Testis (tissue), 3 donors: ENCODE data around the gene ALG11. TPM values are rescaled to one million over a fixed set of nuclear protein-coding genes. Genes with fewer than 3 reads are reported as not detected.

ENCODE experiments used
- DNase-seq: peaks from one replicate; pipeline ENCODE4 v3.0.0-alpha.2; 2019
- H3K27ac ChIP-seq, 2 donors: fragments of 200-600 bp; sonication (generic); one replicate each; pipeline ENCODE4 v1.5.1; 2019
- H3K27me3 ChIP-seq: fragments of 200-600 bp; sonication (generic); one replicate; pipeline ENCODE4 v1.5.1; 2019
- H3K36me3 ChIP-seq: fragments of 200-600 bp; sonication (generic); one replicate; pipeline ENCODE4 v1.5.1; 2017; ENCODE audit warnings: low read depth; ENCODE audit errors: missing control alignments
- H3K4me1 ChIP-seq: fragments of 200-600 bp; sonication (generic); one replicate; pipeline ENCODE4 v1.5.1; 2019
- H3K4me3 ChIP-seq, 2 donors: fragments of 200-600 bp; sonication (generic); one replicate each; pipeline ENCODE4 v1.5.1; 2017 to 2019
- H3K9me3 ChIP-seq: fragments of 200-600 bp; sonication (generic); one replicate; pipeline ENCODE4 v1.5.1; 2017
- POLR2A ChIP-seq: fragments of 450-650 bp; IDR thresholded peaks from one replicate; pipeline ENCODE4 v1.6.1; 2017; ENCODE audit warnings: antibody characterized with exemption, mild to moderate bottlenecking, moderate library complexity
- WGBS, 2 donors: methylation state at CpG; one replicate each; pipeline ENCODE4 v1.1.5; 2018; 5-methylcytosine and 5-hydroxymethylcytosine counted together
- intact Hi-C: fragments of 100-400 bp; cut with DNase I; formaldehyde crosslinking; loops from one replicate; pipeline ENCODE4 v1.15.1; 2023; ENCODE audit warnings: low total_unique reads
- polyA plus RNA-seq: library from polyadenylated mRNA; stranded (reverse); fragments of 350-450 nt; fragmentation: Illumina TruSeq; extraction: RNeasy Lipid Tissue Mini Kit (QIAGEN cat#74804); gene quantifications from one replicate; pipeline ENCODE4 v1.2.3, GENCODE V29; 2014; ENCODE audit warnings: low read depth, low replicate concordance; ENCODE audit not compliant: insufficient read depth
- total RNA-seq, 2 donors: library from RNA; depleted of rRNA; stranded (reverse); fragments of >200 nt; gene quantifications; one replicate each; pipeline ENCODE4 v1.2.3, GENCODE V29; 2016
- TF ChIP-seq, protein P1 (sequence below), 3 experiments: fragments of 450-650 bp in 2 of 3; fragments of 200-600 bp in 1 of 3; sonication (generic) in 1 of 3; IDR thresholded peaks; one replicate each; pipeline ENCODE4 v1.5.1; 2016 to 2019; ENCODE audit warnings: antibody characterized with exemption in 3 of 3, mild to moderate bottlenecking in 2 of 3, moderate library complexity in 1 of 3

Gene ALG11
- total and polyA plus RNA-seq, 3 donors from 2014 or later, result 14.5 to 36.5 (median 24.4) TPM

- no peaks in the 10 kb centered on the region for H3K9me3 ChIP-seq
- H3K27ac ChIP-seq, result no peak overlapping the region
- no peak overlapping the region for H3K4me3 ChIP-seq
- DNase-seq, result no peak
- H3K36me3 ChIP-seq, result no peaks in the 10 kb centered on the region
- no peaks in the 10 kb centered on the region for H3K4me1 ChIP-seq
- WGBS, 2 donors, result 87 to 94% methylated on average over 7 of the region's 7 CpGs
- no peaks in the 10 kb centered on the region for H3K27me3 ChIP-seq
- TF ChIP-seq, protein P1, sequence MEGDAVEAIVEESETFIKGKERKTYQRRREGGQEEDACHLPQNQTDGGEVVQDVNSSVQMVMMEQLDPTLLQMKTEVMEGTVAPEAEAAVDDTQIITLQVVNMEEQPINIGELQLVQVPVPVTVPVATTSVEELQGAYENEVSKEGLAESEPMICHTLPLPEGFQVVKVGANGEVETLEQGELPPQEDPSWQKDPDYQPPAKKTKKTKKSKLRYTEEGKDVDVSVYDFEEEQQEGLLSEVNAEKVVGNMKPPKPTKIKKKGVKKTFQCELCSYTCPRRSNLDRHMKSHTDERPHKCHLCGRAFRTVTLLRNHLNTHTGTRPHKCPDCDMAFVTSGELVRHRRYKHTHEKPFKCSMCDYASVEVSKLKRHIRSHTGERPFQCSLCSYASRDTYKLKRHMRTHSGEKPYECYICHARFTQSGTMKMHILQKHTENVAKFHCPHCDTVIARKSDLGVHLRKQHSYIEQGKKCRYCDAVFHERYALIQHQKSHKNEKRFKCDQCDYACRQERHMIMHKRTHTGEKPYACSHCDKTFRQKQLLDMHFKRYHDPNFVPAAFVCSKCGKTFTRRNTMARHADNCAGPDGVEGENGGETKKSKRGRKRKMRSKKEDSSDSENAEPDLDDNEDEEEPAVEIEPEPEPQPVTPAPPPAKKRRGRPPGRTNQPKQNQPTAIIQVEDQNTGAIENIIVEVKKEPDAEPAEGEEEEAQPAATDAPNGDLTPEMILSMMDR (IDR thresholded peaks at IDR 0.05), result no peak
- TF ChIP-seq POLR2A, result no peak
- intact Hi-C loops, result no loop called here
Observed at GRCh38 chr13:52004511-52005170, 7.6 kb upstream of the ALG11 start.

DNA sequence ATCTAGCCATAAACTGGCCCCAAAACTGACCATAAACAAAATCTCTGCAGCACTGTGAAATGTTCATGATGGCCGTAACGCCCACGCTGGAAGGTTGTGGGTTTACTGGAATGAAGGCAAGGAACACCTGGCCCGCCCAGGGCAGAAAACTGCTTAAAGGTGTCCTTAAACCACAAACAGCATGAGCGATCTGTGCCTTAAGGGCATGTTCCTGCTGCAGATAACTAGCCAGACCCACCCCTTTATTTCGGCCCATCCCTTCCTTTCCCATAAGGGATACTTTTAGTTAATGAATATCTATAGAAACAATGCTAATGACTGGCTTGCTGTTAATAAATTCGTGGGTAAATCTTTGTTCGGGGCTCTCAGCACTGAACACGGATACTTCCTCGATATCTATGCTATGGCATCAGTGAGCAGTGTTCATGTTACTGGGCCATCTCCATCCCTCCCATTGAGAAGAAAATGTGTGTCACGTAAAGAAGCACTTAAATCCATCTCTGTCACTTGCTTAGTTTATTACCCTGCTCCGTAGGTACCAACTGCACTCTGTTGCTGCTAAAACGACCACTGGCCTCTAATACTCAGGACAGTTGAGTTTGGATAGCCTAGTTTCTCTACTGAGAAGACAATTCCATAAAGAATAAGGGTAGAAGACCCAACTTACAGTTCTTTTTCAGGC is 6.2 kb upstream of the ALG11 start:
- Histone ChIP-seq H3K27me3 (no peaks in the 10 kb centered on the region), H3K9me3 (no peaks in the 10 kb centered on the region), H3K36me3 (no peaks in the 10 kb centered on the region), H3K4me3 (no peak overlapping the region), H3K4me1 (peaks cover 3% of the 10 kb centered on the region), H3K27ac (no peak overlapping the region)
- no peak for TF ChIP-seq POLR2A
- TF ChIP-seq, protein P1 (IDR thresholded peaks at IDR 0.05), result no peak
- intact Hi-C loops, result no loop called here
- WGBS, 2 donors, result 89 to 92% methylated on average over 13 of the region's 13 CpGs
- DNase-seq, result no peak

DNA sequence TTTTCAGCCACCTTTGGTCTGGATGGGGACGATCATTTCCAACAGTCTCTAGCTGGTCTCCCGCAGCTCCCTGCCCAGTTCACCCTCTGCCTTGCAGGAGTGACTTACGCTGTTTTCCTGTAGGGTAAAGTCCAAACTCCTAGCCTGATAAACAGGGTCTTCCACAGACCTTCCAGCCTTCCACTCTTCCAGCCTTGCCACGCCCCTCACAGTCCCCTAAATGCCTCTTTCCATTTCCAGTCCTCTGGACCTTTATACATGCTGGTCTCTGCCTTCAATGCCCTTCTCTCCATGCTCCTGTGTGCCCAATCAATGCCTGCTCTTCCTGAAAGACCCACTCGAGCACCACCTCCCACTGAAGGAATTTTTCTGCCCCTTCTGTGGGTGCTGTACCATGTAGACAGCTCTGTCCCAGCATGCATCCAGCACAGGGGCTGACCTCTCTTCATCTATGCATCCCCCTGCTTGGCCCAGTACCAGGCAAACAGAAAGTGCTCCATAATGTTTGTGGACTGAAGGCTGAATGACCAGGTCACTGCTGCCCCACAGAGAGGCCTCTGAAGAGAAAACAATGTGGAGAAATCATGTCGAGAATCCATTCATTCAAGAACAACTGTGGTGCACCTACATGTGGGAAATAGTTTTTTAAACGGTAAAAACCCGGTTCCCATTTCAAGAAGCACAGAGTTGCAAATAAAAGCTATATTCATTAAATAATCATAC is 5.5 kb upstream of the ALG11 start:
- no peaks in the 10 kb centered on the region for H3K9me3 ChIP-seq
- H3K27ac ChIP-seq, result no peak overlapping the region
- H3K4me3 ChIP-seq, result no peak overlapping the region
- 91 to 95% methylated on average over 8 of the region's 8 CpGs for WGBS, 2 donors
- no peaks in the 10 kb centered on the region for H3K27me3 ChIP-seq
- no peaks in the 10 kb centered on the region for H3K36me3 ChIP-seq
- peaks cover 5% of the 10 kb centered on the region for H3K4me1 ChIP-seq
- intact Hi-C loops, result no loop called here
- TF ChIP-seq, protein P1 (IDR thresholded peaks at IDR 0.05), result no peak
- no peak for TF ChIP-seq POLR2A
- DNase-seq, result no peak

DNA sequence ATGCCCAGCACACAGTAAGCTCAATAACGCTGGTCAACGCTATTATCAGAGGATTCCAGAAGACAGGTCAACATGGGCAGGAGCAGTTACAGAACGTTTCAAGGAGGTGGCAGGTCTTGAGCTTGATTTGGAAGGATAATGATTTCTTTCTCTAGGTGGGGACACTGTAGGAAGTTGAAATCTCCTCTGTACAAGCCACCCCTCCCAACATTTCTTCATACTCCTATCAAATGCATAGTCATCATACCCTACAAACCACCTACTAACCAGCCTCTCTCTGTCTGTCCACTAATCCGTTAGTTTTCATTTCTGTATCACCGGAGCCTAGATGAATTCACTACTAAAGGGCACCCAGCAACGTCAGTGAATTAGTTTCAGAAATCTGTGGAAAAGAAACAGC is 2.3 kb upstream of the ALG11 start:
- intact Hi-C loops, result no loop called here
- H3K4me1 ChIP-seq, result peaks cover 5% of the 10 kb centered on the region
- no peaks in the 10 kb centered on the region for H3K27me3 ChIP-seq
- H3K9me3 ChIP-seq, result no peaks in the 10 kb centered on the region
- DNase-seq, result no peak
- H3K36me3 ChIP-seq, result no peaks in the 10 kb centered on the region
- 50 to 64% methylated on average over 6 of the region's 6 CpGs for WGBS, 2 donors
- no peak overlapping the region for H3K4me3 ChIP-seq
- TF ChIP-seq, protein P1 (IDR thresholded peaks at IDR 0.05), result no peak
- TF ChIP-seq POLR2A, result no peak
- no peak overlapping the region for H3K27ac ChIP-seq
